ENCODE results near the gene GNA12.

- TF ChIP-seq EZH2 (IDR thresholded peaks at IDR 0.05; ENCODE audit: insufficient read depth, poor library complexity, severe bottlenecking) (no peak), EZH2phosphoT487 (IDR thresholded peaks at IDR 0.05; ENCODE audit: insufficient read depth, low read depth) (no peak)
Observed at GRCh38 chr7:2811476-2812113, 32.5 kb downstream of the GNA12 start.

Data from GM23248 (cell line).